K562 (cell line): Measurements from ENCODE around the gene TGFBR1. TPM values are rescaled to one million over a fixed set of nuclear protein-coding genes. Genes with fewer than 3 reads are reported as not detected.

Source experiments
- ASH1L ChIP-seq: fragments of 450-650 bp; IDR thresholded peaks from 2 replicates; pipeline ENCODE4 v1.6.1; 2018; ENCODE audit warnings: borderline replicate concordance, mild to moderate bottlenecking, low read depth; ENCODE audit not compliant: partially characterized antibody
- ERF ChIP-seq: fragments of 450-650 bp; formaldehyde crosslinking; IDR thresholded peaks from 2 replicates; pipeline ENCODE4 v1.4.0; 2020; ENCODE audit warnings: mild to moderate bottlenecking, mixed read lengths
- HBP1 ChIP-seq: fragments of 450-650 bp; formaldehyde crosslinking; IDR thresholded peaks from 2 replicates; pipeline ENCODE4 v1.4.0; 2022; ENCODE audit warnings: missing genetic modification characterization
- LEF1 ChIP-seq: fragments of 450-650 bp; IDR thresholded peaks from 2 replicates; pipeline ENCODE4 v1.6.1; 2016; ENCODE audit warnings: mild to moderate bottlenecking
- MTA1 ChIP-seq: fragments of 450-650 bp; IDR thresholded peaks from 2 replicates; pipeline ENCODE4 v1.6.1; 2017; ENCODE audit warnings: borderline replicate concordance
- NFIC ChIP-seq: fragments of 450-650 bp; IDR thresholded peaks from 2 replicates; pipeline ENCODE4 v1.6.1; 2017; ENCODE audit warnings: mild to moderate bottlenecking, inconsistent platforms
- PKNOX1 ChIP-seq: fragments of 450-650 bp; IDR thresholded peaks from 2 replicates; pipeline ENCODE4 v1.6.1; 2016
- RERE ChIP-seq: sonication (generic); formaldehyde crosslinking; IDR thresholded peaks from 2 replicates; pipeline ENCODE4 v1.8.0; 2023; ENCODE audit warnings: missing genetic modification reagents, mild to moderate bottlenecking, borderline replicate concordance
- RUNX1 ChIP-seq: sonication (generic); IDR thresholded peaks from 2 replicates; pipeline ENCODE4 v1.6.1; 2016; ENCODE audit warnings: antibody characterized with exemption, low read depth
- SLC30A9 ChIP-seq: fragments of 250-450 bp; sonication (Bioruptor Pico); IDR thresholded peaks from 2 replicates; pipeline ENCODE4 v1.8.0; 2022; ENCODE audit warnings: mild to moderate bottlenecking, moderate library complexity
- ZEB2 ChIP-seq: fragments of 450-650 bp; IDR thresholded peaks from 2 replicates; pipeline ENCODE4 v1.6.1; 2016
- ZNF217 ChIP-seq: sonication (generic); formaldehyde crosslinking; IDR thresholded peaks from 2 replicates; pipeline ENCODE4 v1.8.0; 2022; ENCODE audit warnings: mild to moderate bottlenecking, missing genetic modification reagents
- ZNF239 ChIP-seq: fragments of 250-450 bp; sonication (Bioruptor Pico); IDR thresholded peaks from 2 replicates; pipeline ENCODE4 v1.4.0; 2020; ENCODE audit warnings: mild to moderate bottlenecking
- ZNF3 ChIP-seq: fragments of 250-450 bp; sonication (Bioruptor Pico); IDR thresholded peaks from 2 replicates; pipeline ENCODE4 v1.5.0; 2021; ENCODE audit warnings: mild to moderate bottlenecking, moderate library complexity
- ZNF436 ChIP-seq: fragments of 250-450, 450-650 bp; sonication (Bioruptor Pico); formaldehyde crosslinking; IDR thresholded peaks from 2 replicates; pipeline ENCODE4 v1.7.0; 2020; ENCODE audit warnings: mild to moderate bottlenecking
- ZNF717 ChIP-seq: fragments of 250-450 bp; sonication (Bioruptor Pico); IDR thresholded peaks from 2 replicates; pipeline ENCODE4 v1.5.0; 2021
- polyA plus RNA-seq, 8 experiments: library from polyadenylated mRNA; depleted of rRNA in 4 of 8; stranded (reverse) in 5 of 8; unstranded in 3 of 8; fragments of >200 nt; fragmentation: Nextera tagmentation in 2 of 8; fragmentation: Illumina TruSeq in 1 of 8; extraction: Ambion mirVana in 2 of 8; extraction: Trizol in 1 of 8; gene quantifications; 2 replicates each; pipeline versions ENCODE4 v1.2.1 to v1.2.3, GENCODE V29; 2011 to 2014; ENCODE audit warnings: inconsistent platforms in 1 of 8, missing spikeins in 1 of 8
- total RNA-seq, 7 experiments: library from RNA; depleted of rRNA in 6 of 7; stranded (reverse); fragments of >200 nt in 6 of 7; fragmentation: Illumina TruSeq in 2 of 7; extraction: Trizol in 2 of 7; gene quantifications; 2 replicates each; pipeline versions ENCODE4 v1.2.1 to v1.2.3, GENCODE V29; 2011 to 2021; ENCODE audit warnings: low replicate concordance in 1 of 7

TGFBR1 gene
- total and polyA plus RNA-seq, 9 of the 15 experiments (the other 6 are each of a cell fraction or from before 2014, with no cell fraction given), result 15.5 to 62.4 (median 42.7) TPM

GRCh38 chr9:99057665-99058625 lies 47.0 kb upstream of the TGFBR1 start (continued):
- TF ChIP-seq PKNOX1 (peak; percentile 43), ZNF717 (no peak), ZNF436 (CRISPR knock-in tag) (no peak), SLC30A9 (CRISPR knock-in tag) (no peak), ZEB2 (peak; percentile 58; the same call in 1 of the 2 replicates), RUNX1 (0 out of 2 replicates have a peak, but pooled peaks have one; percentile 76), HBP1 (CRISPR knock-in tag) (no peak), ZNF3 (CRISPR knock-in tag) (no peak), ERF (CRISPR knock-in tag) (no peak; the same call in 1 of the 2 replicates), NFIC (peak; percentile 70), ZNF239 (CRISPR knock-in tag) (no peak), RERE (CRISPR knock-in tag) (no peak), MTA1 (no peak), LEF1 (peak; percentile 58; the same call in 1 of the 2 replicates), ZNF217 (no peak), ASH1L (no peak)
